HG03558 (cell line): ENCODE data around the gene PRAC2.

ENCODE experiments used
- ATAC-seq: cut with Tn5 transposase; IDR thresholded peaks from one replicate; pipeline ENCODE4 v1.9.1; 2021; ENCODE audit warnings: moderate number of reproducible peaks; ENCODE audit not compliant: unreplicated experiment; ENCODE audit errors: extremely low read depth

Gene PRAC2

GRCh38 chr17:48732688-48733629 lies 10.0 kb downstream of the PRAC2 start:
- no peak for ATAC-seq

- no peak for ATAC-seq
Measured at GRCh38 chr17:48733632-48734328, 10.8 kb downstream of the PRAC2 start.

- no peak for ATAC-seq
Measured at GRCh38 chr17:48734333-48735061, 11.5 kb downstream of the PRAC2 start.

GRCh38 chr17:48735062-48735351 lies 12.0 kb downstream of the PRAC2 start:
- no peak for ATAC-seq

- no peak for ATAC-seq
Measured at GRCh38 chr17:48737330-48738043, 14.5 kb downstream of the PRAC2 start.

- ATAC-seq = no peak
Measured at GRCh38 chr17:48738424-48738802, 15.4 kb downstream of the PRAC2 start.

- ATAC-seq = no peak
Measured at GRCh38 chr17:48738803-48739526, 16.0 kb downstream of the PRAC2 start.

GRCh38 chr17:48740537-48740936 lies 17.6 kb downstream of the PRAC2 start:
- no peak for ATAC-seq

- ATAC-seq = no peak
Measured at GRCh38 chr17:48745381-48746275, 22.6 kb downstream of the PRAC2 start.

GRCh38 chr17:48746916-48747444 lies 24.0 kb downstream of the PRAC2 start:
- ATAC-seq = no peak

- no peak for ATAC-seq
Measured at GRCh38 chr17:48747445-48748363, 24.7 kb downstream of the PRAC2 start.

GRCh38 chr17:48748718-48749566 lies 26.0 kb downstream of the PRAC2 start:
- ATAC-seq = no peak

- no peak for ATAC-seq
Measured at GRCh38 chr17:48749621-48750553, 26.9 kb downstream of the PRAC2 start.

GRCh38 chr17:48751172-48751571 lies 28.2 kb downstream of the PRAC2 start:
- ATAC-seq = no peak

- no peak for ATAC-seq
Measured at GRCh38 chr17:48751733-48752398, 28.9 kb downstream of the PRAC2 start.
